Esophagus squamous epithelium (tissue), 4 donors: Measurements from ENCODE around the gene ZNRF3.

Experiments
- POLR2A ChIP-seq, 4 donors: fragments of 450-650 bp; IDR thresholded peaks; one replicate each; pipeline ENCODE4 v1.6.1; 2017; ENCODE audit warnings: antibody characterized with exemption in 4 of 4, mild to moderate bottlenecking in 4 of 4, moderate library complexity in 3 of 4
- TF ChIP-seq, protein P1 (sequence below), 6 experiments: fragments of 450-650 bp in 4 of 6; fragments of 200-600 bp in 2 of 6; sonication (generic) in 2 of 6; IDR thresholded peaks; one replicate each; pipeline ENCODE4 v1.5.1; 2016 to 2019; ENCODE audit warnings: antibody characterized with exemption in 6 of 6, mild to moderate bottlenecking in 4 of 6, moderate library complexity in 4 of 6

DNA sequence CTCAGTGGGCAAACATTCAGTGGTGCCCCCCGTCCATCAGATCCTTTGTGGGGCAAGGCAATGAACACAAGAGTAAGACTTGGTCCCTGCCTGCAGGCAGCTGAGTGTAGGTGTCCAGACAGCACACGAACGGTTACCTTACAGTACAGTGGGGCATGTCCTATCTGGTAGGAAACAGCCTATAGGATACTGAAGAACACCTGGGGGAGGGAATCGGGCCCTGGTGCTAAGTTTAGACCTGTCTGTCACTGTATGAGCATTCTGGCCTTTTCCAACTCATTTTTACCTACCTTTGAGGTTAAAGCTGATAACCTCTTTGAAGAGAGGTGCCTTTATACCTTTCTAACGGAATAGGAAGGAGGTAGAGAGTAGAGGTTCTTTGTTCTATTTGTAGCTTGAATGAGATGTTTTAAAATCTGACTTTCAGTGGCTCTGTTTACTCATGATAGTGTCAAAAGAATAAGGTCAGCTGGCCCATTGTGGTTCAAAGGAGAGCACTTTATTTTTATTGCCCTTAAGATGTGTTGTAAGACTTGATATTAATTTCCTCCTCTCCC lies 8.9 kb downstream of the ZNRF3 start:
- TF ChIP-seq POLR2A (IDR thresholded peaks at IDR 0.05): no peak
- TF ChIP-seq, protein P1, sequence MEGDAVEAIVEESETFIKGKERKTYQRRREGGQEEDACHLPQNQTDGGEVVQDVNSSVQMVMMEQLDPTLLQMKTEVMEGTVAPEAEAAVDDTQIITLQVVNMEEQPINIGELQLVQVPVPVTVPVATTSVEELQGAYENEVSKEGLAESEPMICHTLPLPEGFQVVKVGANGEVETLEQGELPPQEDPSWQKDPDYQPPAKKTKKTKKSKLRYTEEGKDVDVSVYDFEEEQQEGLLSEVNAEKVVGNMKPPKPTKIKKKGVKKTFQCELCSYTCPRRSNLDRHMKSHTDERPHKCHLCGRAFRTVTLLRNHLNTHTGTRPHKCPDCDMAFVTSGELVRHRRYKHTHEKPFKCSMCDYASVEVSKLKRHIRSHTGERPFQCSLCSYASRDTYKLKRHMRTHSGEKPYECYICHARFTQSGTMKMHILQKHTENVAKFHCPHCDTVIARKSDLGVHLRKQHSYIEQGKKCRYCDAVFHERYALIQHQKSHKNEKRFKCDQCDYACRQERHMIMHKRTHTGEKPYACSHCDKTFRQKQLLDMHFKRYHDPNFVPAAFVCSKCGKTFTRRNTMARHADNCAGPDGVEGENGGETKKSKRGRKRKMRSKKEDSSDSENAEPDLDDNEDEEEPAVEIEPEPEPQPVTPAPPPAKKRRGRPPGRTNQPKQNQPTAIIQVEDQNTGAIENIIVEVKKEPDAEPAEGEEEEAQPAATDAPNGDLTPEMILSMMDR (IDR thresholded peaks at IDR 0.05): no peak
